ENCODE data around the gene CEP78. TPM values are rescaled to one million over a fixed set of nuclear protein-coding genes. Genes with fewer than 3 reads are reported as not detected.

CEP78 gene
- total RNA-seq, 1 donor = 22.9 TPM

GRCh38 chr9:78303377-78304062, 67.6 kb downstream of the CEP78 start:
- peaks cover 3% of the 10 kb centered on the region for H3K4me1 ChIP-seq (ENCODE audit: insufficient read depth, low read length)
- no peaks in the 10 kb centered on the region for H3K9me3 ChIP-seq (ENCODE audit: low read depth, low read length)

DNA sequence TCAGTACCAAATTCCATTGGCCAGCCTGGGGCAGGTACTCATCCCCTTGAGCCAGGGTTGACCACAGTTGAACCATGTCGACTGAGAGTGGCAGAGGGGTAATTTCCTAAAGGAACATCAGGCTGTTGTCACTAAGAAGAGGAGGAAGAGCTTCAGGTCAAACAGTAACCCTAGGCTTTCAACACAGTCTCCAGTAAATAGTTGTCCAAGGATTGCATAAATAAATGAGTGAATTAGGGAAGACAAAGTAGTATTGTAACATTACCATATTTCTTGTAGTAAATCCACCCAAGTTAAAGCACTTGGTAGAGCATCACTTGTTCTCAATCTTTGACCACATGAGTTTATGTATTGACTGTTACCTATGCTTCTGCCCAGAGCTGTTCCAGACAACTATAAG, 68.5 kb downstream of the CEP78 start:
- H3K9me3 ChIP-seq (ENCODE audit: low read depth, low read length) = no peaks in the 10 kb centered on the region
- no peaks in the 10 kb centered on the region for H3K27me3 ChIP-seq (ENCODE audit: insufficient read depth, low read length)
- peaks cover 3% of the 10 kb centered on the region for H3K4me1 ChIP-seq (ENCODE audit: insufficient read depth, low read length)
- no peak overlapping the region for H3K4me3 ChIP-seq (ENCODE audit: low read length)

More at GRCh38 chr9:78303377-78304062, 67.6 kb downstream of the CEP78 start:
- Histone ChIP-seq H3K27me3 (ENCODE audit: insufficient read depth, low read length) (peaks cover 6% of the 10 kb centered on the region), H3K4me3 (ENCODE audit: low read length) (no peak overlapping the region)

- peaks cover 3% of the 10 kb centered on the region for H3K4me1 ChIP-seq (ENCODE audit: insufficient read depth, low read length)
- no peaks in the 10 kb centered on the region for H3K27me3 ChIP-seq (ENCODE audit: insufficient read depth, low read length)
- H3K4me3 ChIP-seq (ENCODE audit: low read length) = no peak overlapping the region
- H3K9me3 ChIP-seq (ENCODE audit: low read depth, low read length) = no peaks in the 10 kb centered on the region
These were observed 70.6 kb downstream of the CEP78 start for GRCh38 chr9:78306222-78307076.

- no peak overlapping the region for H3K4me3 ChIP-seq (ENCODE audit: low read length)
- no peaks in the 10 kb centered on the region for H3K27me3 ChIP-seq (ENCODE audit: insufficient read depth, low read length)
These were observed 71.5 kb downstream of the CEP78 start for GRCh38 chr9:78307360-78307759.

DNA sequence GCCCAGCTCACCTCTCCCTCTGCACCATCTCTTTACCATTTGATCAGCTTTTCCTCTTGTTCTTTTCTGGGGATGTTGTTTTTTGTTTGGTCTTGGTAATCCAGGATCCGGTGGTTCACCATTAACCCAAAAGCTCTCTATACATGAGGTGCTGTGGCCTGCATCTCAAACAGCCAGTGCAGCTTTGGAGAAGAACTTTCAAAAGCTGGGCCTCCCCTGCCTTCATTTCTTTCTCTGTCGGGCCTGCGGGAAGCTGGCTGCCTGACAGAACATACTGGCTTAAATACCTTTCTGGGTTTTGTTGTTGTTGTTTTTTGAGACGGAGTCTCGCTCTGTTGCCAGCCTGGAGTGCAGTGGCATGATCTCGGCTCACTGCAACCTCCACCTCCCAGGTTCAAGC, 73.2 kb downstream of the CEP78 start:
- Histone ChIP-seq H3K4me1 (ENCODE audit: insufficient read depth, low read length) (peaks cover 2% of the 10 kb centered on the region), H3K9me3 (ENCODE audit: low read depth, low read length) (no peaks in the 10 kb centered on the region), H3K4me3 (ENCODE audit: low read length) (no peak overlapping the region), H3K27me3 (ENCODE audit: insufficient read depth, low read length) (no peaks in the 10 kb centered on the region)

More at GRCh38 chr9:78307360-78307759, 71.5 kb downstream of the CEP78 start:
- H3K9me3 ChIP-seq (ENCODE audit: low read depth, low read length) = no peaks in the 10 kb centered on the region
- H3K4me1 ChIP-seq (ENCODE audit: insufficient read depth, low read length) = peaks cover 3% of the 10 kb centered on the region

DNA sequence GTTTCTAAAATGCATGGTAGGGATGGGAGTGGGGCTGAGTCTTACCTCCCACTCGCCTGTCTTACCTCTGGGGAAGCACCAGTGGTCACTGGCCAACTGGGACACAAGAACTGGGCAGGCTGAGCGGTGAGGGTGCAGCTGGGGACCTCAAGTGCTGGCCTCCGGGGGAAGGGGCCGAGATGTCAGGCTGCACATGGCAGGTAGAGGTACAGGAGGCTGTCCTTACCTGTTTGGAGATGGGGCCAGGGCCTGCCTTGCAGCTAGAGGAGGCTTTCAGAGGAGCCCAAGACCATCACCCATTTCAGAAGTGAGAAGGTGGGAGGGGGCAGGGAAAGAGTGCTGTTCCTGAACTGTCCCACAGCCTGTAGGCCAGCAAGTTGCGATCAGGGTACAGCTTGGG, 75.2 kb downstream of the CEP78 start:
- Histone ChIP-seq H3K9me3 (ENCODE audit: low read depth, low read length) (no peaks in the 10 kb centered on the region), H3K27me3 (ENCODE audit: insufficient read depth, low read length) (no peaks in the 10 kb centered on the region), H3K4me3 (ENCODE audit: low read length) (no peak overlapping the region), H3K4me1 (ENCODE audit: insufficient read depth, low read length) (no peaks in the 10 kb centered on the region)

GRCh38 chr9:78311886-78312524, 76.1 kb downstream of the CEP78 start:
- H3K4me3 ChIP-seq (ENCODE audit: low read length) = no peak overlapping the region
- no peaks in the 10 kb centered on the region for H3K9me3 ChIP-seq (ENCODE audit: low read depth, low read length)
- no peaks in the 10 kb centered on the region for H3K4me1 ChIP-seq (ENCODE audit: insufficient read depth, low read length)
- H3K27me3 ChIP-seq (ENCODE audit: insufficient read depth, low read length) = no peaks in the 10 kb centered on the region

GRCh38 chr9:78314550-78314949, 78.7 kb downstream of the CEP78 start:
- no peaks in the 10 kb centered on the region for H3K9me3 ChIP-seq (ENCODE audit: low read depth, low read length)
- no peaks in the 10 kb centered on the region for H3K27me3 ChIP-seq (ENCODE audit: insufficient read depth, low read length)
- H3K4me1 ChIP-seq (ENCODE audit: insufficient read depth, low read length) = no peaks in the 10 kb centered on the region
- H3K4me3 ChIP-seq (ENCODE audit: low read length) = no peak overlapping the region

GRCh38 chr9:78314953-78315870, 79.3 kb downstream of the CEP78 start:
- no peak overlapping the region for H3K4me3 ChIP-seq (ENCODE audit: low read length)
- no peaks in the 10 kb centered on the region for H3K27me3 ChIP-seq (ENCODE audit: insufficient read depth, low read length)
- H3K9me3 ChIP-seq (ENCODE audit: low read depth, low read length) = no peaks in the 10 kb centered on the region
- no peaks in the 10 kb centered on the region for H3K4me1 ChIP-seq (ENCODE audit: insufficient read depth, low read length)

DNA sequence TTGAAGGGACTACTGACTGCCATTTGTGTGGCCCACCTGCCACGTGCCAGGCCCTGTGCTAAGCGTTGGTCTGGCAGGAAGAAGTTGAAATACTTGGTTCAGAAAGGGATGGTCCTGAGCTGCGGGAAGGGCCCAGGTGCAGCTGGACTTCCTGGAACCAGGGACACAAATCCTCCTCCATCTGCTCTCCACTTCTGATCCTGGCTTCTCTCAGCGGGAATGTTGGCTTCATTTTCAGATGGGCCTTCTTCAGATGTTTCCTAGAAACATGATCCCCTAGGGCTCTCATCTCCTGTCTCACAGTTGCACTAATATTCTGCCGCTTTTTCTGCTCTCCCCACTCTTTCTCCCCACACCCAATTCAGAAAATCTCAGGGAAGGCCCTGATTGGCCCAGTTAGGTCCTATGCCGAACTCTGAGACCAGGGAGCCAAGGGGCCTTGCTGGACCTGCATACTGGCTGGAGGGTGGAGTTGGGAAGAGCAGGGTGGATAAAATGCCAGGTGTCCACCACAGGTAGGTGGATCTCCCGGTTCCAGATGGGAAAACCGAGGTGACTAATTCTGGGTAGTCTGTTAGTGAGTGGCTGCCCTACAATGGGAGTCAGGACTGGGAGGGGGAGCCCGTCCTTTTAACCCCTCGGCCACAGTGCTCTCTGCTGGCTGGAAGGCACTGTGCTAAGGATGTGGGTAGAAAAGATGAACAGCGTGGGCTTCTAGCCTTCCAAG, 80.5 kb downstream of the CEP78 start:
- no peaks in the 10 kb centered on the region for H3K4me1 ChIP-seq (ENCODE audit: insufficient read depth, low read length)
- H3K27me3 ChIP-seq (ENCODE audit: insufficient read depth, low read length) = no peaks in the 10 kb centered on the region
- H3K4me3 ChIP-seq (ENCODE audit: low read length) = no peak overlapping the region
- no peaks in the 10 kb centered on the region for H3K9me3 ChIP-seq (ENCODE audit: low read depth, low read length)

- H3K4me3 ChIP-seq (ENCODE audit: low read length) = no peak overlapping the region
- H3K27me3 ChIP-seq (ENCODE audit: insufficient read depth, low read length) = no peaks in the 10 kb centered on the region
- no peaks in the 10 kb centered on the region for H3K9me3 ChIP-seq (ENCODE audit: low read depth, low read length)
- no peaks in the 10 kb centered on the region for H3K4me1 ChIP-seq (ENCODE audit: insufficient read depth, low read length)
These were observed 83.5 kb downstream of the CEP78 start for GRCh38 chr9:78319197-78320029.

GRCh38 chr9:78320030-78320693, 84.3 kb downstream of the CEP78 start:
- Histone ChIP-seq H3K27me3 (ENCODE audit: insufficient read depth, low read length) (no peaks in the 10 kb centered on the region), H3K9me3 (ENCODE audit: low read depth, low read length) (no peaks in the 10 kb centered on the region), H3K4me1 (ENCODE audit: insufficient read depth, low read length) (no peaks in the 10 kb centered on the region)

More at GRCh38 chr9:78320030-78320693, 84.3 kb downstream of the CEP78 start:
- no peak overlapping the region for H3K4me3 ChIP-seq (ENCODE audit: low read length)

Data from mononuclear cell (primary cell).